Tibial nerve (tissue), 4 donors: ENCODE measurements around the gene MROH8.

Source experiments
- EP300 ChIP-seq, 2 donors: sonication (generic); formaldehyde crosslinking; IDR thresholded peaks; one replicate each; pipeline ENCODE4 v1.6.1; 2017; ENCODE audit warnings: antibody characterized with exemption in 2 of 2, mild to moderate bottlenecking in 1 of 2
- POLR2A ChIP-seq, 2 donors: fragments of 450-650 bp; IDR thresholded peaks; one replicate each; pipeline ENCODE4 v1.6.1; 2017; ENCODE audit warnings: antibody characterized with exemption in 2 of 2, mild to moderate bottlenecking in 2 of 2, moderate library complexity in 2 of 2
- TF ChIP-seq, protein P1 (sequence below), 5 experiments: fragments of 200-600 bp in 3 of 5; fragments of 450-650 bp in 2 of 5; sonication (generic) in 3 of 5; IDR thresholded peaks; one replicate each; pipeline ENCODE4 v1.5.1; 2016 to 2019; ENCODE audit warnings: antibody characterized with exemption in 5 of 5, mild to moderate bottlenecking in 3 of 5, moderate library complexity in 2 of 5

DNA sequence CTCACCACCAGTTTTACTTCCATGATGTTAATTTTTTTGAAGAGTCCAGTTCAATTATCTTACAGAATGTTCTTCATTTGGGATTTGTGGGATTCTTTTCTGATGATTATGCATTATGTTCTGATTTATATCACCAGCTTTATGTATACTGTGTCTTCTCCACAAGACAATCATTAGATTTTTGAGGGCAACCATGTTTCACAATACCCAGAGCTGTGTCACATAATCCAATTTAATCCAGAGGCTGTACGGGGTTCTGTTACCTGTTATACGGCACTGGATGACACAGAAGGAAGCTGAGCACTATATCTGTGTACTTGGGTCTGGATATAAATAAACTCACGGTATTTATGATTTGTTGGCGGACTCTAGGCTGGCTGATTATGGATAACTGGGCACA lies 41.8 kb downstream of the MROH8 start:
- TF ChIP-seq, protein P1, sequence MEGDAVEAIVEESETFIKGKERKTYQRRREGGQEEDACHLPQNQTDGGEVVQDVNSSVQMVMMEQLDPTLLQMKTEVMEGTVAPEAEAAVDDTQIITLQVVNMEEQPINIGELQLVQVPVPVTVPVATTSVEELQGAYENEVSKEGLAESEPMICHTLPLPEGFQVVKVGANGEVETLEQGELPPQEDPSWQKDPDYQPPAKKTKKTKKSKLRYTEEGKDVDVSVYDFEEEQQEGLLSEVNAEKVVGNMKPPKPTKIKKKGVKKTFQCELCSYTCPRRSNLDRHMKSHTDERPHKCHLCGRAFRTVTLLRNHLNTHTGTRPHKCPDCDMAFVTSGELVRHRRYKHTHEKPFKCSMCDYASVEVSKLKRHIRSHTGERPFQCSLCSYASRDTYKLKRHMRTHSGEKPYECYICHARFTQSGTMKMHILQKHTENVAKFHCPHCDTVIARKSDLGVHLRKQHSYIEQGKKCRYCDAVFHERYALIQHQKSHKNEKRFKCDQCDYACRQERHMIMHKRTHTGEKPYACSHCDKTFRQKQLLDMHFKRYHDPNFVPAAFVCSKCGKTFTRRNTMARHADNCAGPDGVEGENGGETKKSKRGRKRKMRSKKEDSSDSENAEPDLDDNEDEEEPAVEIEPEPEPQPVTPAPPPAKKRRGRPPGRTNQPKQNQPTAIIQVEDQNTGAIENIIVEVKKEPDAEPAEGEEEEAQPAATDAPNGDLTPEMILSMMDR (IDR thresholded peaks at IDR 0.05) = no peak
- TF ChIP-seq POLR2A (IDR thresholded peaks at IDR 0.05) (no peak), EP300 (IDR thresholded peaks at IDR 0.05) (no peak)
